ENCODE results near the gene POMT1.

DNA sequence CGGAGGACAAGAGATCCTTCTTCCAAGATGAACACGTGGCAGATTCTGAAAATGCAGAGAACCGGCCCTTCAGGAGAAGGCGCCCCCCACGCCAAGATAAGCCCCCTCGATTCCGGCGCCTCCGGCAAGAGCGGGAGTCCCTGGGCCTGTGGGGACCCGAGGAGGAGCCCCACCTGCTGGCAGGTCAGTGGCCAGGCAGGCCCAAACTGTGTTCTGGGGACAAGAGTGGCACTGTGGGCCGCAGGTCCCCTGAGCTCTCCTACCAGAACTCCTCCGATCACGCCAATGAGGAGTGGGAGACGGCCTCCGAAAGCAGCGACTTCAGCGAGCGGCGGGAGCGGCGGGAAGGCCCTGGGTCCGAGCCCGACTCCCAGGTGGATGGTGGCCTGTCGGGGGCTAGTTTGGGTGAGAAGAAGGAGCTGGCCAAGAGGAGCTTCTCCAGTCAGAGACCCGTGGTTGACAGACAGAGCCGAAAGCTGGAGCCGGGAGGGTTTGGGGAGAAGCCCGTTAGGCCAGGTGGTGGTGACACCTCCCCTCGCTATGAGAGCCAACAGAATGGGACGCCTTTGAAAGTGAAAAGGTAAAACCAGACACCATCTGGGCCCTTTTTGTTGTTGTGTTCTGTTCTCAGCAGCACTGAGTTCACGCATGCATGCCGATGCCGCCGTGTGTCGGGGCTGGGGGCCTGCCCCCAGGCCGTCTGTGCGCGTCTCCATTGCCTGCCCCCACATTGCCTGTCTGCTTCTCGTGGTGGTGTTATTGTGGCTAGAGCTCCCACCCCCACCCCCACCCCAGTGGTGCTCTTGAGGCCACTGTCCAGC, 26.6 kb upstream of the POMT1 start:
- TF ChIP-seq, protein P1, sequence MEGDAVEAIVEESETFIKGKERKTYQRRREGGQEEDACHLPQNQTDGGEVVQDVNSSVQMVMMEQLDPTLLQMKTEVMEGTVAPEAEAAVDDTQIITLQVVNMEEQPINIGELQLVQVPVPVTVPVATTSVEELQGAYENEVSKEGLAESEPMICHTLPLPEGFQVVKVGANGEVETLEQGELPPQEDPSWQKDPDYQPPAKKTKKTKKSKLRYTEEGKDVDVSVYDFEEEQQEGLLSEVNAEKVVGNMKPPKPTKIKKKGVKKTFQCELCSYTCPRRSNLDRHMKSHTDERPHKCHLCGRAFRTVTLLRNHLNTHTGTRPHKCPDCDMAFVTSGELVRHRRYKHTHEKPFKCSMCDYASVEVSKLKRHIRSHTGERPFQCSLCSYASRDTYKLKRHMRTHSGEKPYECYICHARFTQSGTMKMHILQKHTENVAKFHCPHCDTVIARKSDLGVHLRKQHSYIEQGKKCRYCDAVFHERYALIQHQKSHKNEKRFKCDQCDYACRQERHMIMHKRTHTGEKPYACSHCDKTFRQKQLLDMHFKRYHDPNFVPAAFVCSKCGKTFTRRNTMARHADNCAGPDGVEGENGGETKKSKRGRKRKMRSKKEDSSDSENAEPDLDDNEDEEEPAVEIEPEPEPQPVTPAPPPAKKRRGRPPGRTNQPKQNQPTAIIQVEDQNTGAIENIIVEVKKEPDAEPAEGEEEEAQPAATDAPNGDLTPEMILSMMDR (IDR thresholded peaks at IDR 0.05; ENCODE audit: low read length) = peak; percentile 25
- TF ChIP-seq EZH2 (optimal IDR thresholded peaks at IDR 0.05; ENCODE audit: low read depth, low read length) = no peak
